HG03025 (cell line): ENCODE results near the gene WFS1.

Experiments
- ATAC-seq: cut with Tn5 transposase; IDR thresholded peaks from one replicate; pipeline ENCODE4 v1.9.1; 2021; ENCODE audit warnings: mild to moderate bottlenecking, moderate library complexity; ENCODE audit not compliant: unreplicated experiment, low FRiP score

Gene WFS1

DNA sequence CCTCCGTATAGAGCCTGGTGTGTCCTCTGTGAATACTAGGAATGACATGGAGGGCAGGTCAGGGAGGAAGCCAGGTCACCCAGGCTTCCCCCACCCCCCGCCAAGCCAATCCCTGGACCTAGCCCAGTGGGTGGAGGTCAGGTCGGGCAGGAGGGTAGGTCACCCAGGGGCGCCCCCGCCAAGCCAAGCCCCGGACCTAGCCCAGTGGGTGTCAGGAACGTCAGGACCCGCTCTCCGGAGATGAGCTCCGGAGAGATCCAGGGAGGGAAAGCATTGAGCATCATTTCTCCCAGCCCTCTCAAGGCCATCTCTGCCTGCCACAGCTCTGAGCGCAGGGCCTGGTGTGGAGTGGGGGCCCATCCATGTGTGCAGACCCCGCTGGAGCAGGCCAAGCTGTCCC, 48.6 kb downstream of the WFS1 start:
- ATAC-seq = no peak

DNA sequence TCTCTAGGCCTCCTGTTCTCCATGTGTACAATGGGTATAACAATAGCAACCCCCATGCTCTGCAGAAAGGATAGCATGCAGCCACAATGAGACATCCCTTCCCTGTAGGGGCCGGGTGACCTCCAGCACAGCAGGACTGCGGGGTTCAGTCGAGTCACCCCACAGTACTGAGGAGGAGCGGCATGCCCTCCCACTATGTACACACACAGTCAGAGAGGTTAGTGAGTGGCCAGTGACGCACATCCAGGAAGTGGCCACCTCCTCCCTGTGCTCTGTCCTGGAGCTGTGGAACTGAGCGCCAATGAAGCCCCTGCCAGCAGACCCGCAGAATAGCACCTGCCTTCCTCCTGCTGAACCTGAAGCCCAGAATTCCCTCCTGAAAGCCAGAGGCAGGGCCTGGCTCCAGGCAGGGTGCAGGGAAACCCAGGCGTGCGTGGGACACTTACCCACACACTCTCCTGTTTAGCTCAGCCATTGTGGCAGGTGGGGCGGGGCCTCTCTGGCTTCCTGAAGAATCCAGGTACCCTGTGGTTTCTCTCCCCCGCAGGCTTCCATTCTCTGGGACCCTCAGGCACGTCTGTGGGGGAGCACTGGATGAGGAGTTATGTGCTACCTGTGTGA, 50.0 kb downstream of the WFS1 start:
- no peak for ATAC-seq

DNA sequence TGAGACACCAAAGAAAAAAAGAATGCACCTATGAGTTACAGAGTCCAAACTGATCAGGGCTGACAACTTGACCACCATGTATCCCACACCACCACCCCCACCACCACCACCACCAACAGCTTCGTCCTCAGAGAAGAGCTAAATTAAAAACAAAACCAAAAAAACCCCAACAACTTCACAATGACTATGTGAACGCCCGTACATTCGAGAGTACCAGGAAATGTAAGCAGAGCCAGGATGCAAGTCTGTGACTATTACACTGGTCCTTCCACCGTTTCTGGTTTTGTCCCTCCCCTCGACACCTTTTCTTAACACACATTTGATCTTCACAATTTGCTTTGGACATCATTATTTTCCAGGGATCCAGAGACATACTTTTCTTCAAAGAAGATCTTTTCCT, 51.0 kb downstream of the WFS1 start:
- no peak for ATAC-seq

DNA sequence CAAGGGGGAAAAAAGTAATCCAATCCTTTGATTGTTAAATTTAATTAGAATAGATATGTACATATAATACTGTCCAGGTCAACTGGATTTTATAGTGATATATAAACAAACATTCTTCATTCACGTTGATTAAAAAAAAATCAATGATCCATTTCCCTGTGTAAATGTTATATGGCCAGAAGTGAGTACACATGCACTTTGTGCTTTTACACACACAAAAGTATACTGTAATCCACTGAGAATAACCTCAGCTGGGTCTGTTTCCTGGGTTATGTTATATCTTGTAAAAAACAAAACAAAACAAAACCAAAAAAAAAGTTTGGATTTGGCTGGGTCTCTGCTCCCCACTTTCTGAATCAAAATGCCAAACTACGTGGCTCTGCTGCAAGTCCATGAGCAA, 51.7 kb downstream of the WFS1 start:
- no peak for ATAC-seq

DNA sequence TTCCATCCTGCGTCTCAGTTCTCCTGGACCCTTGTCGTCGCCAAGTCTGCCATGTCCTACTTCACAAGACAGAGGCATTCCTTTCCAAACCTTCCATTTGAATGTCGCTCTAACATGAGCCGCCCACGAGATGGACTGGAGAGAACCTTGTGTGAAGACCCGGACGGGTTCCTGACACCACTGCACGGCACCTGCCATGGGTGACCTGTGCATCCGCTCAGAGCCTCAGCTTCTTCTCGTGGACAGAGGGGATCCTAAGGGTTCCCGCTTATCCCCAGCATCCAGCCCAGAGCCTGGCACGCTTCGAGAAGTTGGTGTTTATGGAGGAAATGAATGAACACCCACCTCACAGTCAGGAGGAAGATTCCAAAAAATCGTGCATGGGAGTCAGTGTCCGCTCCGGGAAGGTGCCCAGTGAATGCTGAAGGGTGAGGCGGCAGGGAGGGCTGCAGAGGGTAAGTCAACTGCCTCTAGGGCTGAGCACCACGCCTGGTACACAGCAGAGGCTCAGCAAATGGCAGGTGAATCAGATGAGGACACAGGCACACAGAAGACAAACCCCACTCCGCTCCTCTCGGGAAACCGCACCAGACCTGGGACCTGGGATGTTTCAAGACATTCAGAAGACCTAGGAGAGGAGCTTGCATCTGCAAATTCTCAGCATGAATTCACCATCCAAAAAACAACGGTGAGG, 52.6 kb downstream of the WFS1 start:
- no peak for ATAC-seq

DNA sequence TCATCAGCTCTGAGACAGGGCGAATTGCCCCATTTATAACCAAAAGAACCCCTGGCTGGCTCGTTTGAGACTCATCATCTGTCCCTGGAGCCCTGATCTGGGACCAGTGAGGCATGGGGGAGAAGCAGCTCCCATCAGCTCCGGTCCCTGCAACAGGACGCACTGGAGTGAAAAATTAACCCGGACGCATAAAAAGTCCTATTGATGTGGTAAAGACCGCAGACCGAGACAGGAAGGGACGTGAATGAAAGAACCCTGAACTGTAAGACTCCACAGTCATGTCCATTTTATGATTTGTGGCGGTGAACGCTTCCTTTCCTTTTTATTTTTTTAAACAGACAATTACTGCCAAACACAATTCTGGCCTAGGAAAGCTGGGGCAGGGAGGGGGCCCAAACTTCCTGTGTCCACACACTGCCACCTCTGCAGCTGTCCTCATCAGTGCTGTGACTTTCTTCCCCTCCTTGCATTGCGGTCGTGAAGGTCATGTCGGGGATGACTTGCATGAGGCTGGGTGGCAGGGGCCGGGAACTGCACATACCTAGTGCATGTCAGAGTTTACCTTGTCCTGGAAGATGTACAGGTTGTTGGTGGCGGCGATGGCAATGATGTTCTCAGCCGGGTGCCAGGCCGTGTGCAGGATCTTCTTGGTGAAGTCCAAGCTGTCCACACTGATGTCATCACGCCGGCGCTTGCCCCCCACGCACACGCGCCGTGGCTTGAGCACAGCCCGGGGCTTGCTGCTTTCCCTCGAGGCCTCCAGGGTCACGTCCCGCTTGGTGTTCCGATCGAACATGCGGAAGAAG, 53.3 kb downstream of the WFS1 start:
- no peak for ATAC-seq

DNA sequence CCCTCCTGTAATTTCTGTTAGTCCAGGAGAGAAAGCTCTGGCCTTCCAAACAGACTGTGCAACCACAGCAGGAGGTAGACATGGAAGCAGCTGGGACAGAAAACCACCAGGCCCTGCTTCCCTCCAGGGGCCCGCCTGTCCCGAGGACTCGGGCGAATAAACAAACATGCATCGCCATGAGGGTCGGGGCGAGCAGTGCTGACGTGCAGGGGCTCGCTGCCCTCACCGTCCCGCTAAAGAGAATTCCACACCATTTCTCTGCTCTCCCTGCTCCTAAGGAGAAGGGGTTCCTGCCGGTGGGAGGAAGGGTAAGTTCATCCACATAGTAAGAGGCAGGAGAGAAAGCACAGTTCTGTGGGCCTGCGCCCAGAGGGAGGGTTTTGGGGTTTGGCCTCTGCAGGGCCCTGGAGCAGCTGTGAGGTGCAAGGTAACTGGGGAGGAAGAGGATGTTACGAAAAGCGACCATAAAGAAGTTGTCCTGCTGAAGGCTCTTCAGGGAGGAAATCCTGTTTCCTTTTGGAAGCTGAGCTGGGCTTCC, 54.9 kb downstream of the WFS1 start:
- no peak for ATAC-seq

DNA sequence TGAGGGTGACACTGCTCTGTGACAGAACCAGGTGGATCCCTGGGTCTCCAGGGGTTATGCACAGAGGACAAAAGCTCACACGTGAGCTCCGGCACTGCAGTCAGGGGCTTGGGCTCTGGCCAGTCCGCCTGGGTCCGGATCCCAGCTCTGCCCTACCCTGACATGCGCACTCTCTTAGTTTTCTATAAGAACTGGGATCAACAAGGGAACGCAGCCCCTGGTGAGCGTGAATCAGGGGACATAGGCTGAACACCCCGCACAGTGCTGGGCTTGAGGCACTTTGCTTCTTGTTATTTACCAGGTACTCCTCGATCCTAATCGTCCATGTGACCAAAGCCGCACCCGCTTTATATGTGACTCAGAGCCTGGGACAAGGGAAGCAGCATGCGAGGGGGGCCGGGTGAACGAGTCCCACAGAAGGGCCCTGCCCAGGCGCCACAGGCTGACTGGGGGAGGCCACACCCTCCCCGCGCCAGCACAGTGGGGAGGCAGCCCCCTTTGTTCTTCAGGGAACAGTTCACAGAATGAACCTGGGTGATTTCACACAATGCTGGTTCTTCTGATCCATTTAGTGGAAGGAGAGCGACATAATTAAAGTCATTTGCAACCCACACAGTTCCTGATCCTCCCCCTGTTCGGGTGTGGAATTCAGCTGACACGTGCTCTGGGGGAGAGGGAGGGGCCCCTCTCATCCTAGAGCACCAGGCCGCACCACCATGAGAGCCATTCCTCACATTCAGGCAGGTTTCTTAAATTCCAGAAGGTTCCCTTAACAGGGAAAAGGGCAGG, 55.5 kb downstream of the WFS1 start:
- no peak for ATAC-seq

DNA sequence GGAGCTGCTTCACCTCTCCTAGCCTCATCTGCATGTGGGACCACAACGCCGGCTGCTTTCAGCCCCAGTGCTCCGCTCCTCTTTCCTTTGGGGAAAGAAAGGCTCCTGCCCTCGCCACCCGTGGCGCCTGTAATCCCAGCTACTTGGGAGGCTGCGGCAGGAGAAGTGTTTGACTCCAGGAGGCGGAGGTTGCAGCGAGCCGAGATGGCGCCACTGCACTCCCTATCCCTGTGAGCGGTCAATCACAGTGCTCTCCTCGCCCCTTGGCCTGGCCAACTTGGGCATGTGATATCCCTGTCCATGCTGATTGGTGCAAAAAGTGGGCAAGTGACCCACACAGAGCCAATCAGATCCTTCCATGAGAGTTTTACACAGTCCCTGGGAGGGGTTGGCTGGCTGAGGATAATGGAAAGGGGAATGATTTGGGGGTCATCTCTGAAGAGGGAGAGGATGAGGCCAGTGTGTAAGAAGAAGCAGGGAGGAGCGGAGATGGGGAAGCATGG, 56.2 kb downstream of the WFS1 start:
- no peak for ATAC-seq

DNA sequence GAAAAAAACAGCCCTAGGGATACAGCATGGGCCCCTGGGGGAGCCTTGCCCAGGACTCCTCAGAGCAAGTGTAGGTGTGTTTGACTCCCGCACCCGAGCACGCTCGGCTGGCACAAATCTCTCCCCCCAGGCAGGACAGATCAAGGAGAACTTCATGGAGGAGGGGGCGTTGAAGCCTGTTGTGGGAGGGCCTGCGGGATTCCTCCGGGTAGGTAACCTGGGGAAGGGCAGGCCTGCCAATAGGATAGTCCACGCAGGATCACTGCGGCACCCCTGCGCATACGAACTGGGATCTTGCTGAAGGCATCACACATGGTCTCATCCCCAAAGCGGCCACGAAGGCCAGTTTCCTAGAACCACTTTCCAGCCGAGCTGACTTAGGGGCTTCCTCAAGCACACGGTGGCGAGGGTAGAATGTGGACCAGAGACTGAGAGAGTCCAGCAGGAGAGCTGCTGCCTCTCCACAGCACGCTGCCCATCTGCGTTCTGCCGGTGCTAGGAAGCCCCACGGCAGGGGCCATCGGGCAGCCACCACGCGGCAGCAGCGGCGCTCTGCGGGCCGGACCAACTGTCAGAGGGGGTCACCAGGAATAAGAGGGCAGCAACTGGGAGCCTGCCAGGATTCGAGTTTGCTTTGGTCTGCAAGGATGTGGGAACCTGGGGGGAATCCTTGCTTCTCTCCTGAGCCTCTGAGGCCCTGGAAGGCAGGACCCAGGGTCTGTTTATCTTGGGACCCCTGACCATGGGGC, 56.8 kb downstream of the WFS1 start:
- no peak for ATAC-seq

DNA sequence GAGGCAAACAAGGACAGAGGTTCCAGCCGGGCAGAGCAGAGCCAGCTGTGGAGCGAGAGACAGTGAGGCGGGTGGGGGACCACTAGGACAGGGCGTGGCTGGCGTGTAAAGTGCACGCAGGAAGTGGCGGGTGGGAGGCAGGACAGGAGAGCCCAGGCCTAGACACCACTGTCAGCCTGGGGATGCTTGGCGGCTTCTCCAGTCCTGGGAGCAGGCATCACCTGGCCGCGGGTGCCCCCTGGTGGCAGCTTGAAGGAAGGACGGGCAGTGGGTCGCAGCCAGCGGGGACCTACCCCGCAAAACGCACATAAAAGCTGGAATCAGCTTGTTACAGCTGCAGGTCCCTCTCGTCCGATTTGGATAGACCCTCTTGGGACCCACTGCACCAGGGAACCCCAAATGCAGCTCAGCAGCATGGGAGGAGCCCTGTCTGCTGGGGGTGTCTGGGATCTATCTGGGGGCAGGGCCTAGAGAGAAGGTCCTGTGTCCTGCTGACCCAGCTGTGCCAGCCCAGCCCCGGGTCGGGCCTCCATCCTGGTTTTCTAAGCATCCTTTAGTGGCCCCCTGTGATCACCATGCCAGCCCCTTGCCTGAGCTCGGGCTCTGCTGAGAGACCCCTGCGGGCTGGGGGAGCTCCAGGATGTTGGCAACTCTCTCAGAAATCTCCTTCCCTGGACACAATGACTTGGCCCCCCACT, 57.7 kb downstream of the WFS1 start:
- no peak for ATAC-seq

DNA sequence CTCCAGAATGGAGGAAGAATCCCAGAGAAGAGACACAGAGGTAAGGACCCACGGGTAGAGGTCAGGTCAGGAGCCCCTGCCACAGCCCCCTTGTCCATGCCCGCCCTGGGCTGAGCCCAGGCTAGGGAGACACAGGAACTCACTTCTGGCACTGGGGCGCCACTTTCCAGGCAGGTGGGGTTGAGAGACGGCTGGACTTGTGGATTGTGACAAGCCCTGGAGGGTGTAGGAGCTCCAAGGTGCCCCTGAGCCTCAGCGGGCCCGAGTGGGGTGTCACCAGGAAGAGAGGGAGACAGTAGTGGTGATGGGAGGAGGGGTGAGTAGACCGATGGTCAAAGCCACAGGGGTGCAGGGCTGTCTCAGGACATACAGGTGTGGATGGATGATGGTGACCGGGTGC, 58.9 kb downstream of the WFS1 start:
- ATAC-seq = no peak

DNA sequence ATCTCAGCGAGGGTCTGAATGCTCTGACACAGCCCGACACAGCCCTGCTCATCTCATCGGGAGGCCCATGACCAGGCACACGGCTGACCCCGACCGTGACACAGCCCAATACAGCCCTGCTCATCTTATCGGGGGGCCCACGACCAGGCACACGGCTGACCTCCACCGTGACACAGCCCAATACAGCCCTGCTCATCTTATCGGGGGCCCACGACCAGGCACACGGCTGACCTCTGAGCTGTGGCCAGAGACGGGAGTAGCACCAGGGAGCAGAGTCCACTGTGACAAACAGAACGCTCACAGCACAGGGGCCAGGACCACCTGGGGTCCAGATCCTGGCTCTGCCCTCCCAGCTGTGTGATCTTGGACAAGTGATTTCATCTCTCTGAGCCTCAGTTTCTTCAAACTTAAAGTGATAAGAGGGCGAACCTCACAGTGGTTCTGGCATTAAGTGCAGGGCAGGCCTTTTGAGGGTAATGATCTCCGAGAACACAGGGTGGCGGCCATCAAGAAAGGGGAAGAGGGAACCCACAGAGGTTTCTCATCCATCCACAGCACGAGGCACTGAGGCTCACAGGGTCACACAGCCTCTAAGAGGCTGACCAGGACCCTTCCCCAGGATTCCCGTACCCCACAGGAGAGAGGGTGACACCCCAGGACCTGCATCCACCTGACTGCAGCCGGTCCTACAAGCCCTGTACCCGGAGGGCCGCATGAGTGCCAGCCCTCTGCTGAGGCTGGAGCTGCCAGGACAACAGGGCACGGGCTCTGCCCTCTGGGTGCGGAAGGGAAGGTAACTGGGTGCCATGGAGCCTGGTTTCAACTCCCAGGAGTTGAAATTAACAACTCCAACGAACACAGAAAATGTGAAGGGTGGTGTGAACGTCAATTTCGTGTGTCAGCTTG, 60.1 kb downstream of the WFS1 start:
- no peak for ATAC-seq

DNA sequence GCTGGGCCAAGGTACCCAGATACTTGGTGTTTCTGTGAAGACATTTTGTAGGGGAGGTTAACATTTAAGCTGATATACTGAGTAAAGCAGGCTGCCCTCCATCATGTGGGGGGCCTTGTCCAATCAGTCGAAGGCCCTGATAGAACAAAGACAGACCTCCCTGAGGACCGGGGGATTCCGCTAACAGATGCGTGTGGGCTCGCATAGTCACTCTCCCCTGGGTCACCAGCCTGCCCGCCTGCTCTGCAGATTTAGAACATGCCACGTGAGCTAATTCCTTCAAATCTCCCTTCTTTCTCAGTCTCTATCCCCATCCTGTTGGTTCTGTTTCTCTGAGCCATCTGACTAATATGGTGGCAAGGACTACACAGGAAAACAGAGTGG, 60.7 kb downstream of the WFS1 start:
- ATAC-seq = no peak

DNA sequence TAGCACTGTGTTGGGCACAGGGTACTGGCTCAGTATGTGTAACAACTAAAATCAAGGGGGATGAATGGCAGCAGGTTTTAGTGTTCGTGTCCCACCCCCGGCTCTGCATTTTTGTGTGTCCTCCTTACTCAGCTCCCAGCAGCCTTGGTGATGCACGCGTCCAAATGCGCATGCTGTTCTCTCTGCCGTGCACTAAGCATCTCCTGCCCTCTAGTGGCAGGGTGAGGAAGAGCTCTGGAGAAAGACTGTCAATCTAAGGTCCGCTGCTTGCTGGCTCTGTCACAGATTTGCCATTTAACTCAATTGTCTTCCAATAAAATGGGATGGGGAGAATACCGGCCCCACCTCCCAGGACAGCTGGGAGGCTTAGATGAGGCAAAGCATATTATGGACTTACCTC, 61.4 kb downstream of the WFS1 start:
- ATAC-seq = no peak

DNA sequence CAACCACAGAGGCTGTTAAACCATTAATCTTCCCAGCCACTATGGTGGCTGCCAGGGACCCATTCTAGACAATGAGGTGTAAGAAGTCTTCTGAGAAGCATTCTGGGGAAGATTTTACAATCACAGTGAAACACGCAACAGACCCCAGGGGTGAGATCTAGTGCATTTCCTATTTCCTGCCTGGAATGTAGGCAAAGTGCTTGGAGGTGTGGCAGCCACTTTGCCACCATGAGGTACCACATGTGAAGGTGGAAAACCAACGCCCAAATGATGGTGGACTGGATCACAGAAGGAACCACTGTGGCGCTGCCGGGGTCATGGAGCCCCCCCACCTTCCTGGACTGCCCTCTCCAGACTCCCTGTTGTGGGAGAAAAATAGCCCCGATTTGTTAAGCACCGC, 61.8 kb downstream of the WFS1 start:
- ATAC-seq = no peak

DNA sequence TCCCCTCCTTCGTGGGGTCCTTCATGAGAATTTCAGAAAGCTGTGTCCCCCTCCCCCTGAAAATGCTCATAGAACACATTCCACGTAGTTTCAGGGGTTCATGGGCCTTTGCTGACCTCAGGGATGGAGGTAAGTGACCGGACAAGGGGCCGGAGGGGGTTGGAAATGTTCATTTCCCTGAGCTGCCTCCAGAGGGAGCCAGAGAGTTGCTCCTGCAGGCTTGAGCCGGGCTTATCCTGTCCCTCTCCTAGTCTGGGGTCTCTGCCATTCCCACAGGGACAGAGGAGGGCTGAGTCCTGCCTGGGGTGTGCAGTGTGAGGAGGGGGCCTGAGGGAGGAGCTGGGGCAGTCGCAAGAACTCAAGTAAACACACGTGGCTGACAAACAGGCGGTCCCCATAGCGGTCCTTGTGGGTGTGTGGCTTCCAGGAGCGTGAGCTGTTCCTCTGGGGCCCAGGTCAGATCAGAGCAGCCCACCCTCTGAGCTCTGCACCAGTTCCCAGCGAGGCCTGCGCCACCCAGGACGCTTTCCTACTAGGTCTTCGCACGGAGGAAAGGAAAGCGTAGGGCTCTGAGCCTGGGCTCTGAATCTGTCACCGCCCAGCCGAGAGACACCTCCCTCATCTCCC, 62.5 kb downstream of the WFS1 start:
- no peak for ATAC-seq

DNA sequence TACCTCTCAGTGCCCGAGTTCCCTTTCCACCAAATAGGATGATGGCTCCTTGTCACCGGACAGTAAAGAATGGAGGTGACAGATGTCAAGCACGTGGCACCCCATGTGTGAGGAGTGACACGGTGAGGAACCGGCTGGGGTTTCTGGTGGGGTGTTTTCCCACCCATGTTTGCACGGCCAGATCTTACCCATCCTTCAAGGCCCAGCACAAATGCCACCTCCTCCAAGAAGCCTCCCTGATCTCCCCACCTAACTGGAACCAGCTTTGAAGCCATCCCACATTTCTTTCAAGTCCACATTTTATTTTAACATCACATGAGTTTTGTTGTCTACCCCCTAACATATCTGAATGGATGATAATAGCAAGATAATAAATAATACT, 63.0 kb downstream of the WFS1 start:
- ATAC-seq = no peak
